Mucosa of descending colon (tissue), 3 donors: ENCODE data around the gene SSTR5. TPM values are rescaled to one million over a fixed set of nuclear protein-coding genes. Genes with fewer than 3 reads are reported as not detected.

Experiments used
- ATAC-seq: fragments of 200-7000 bp; cut with Tn5 transposase; one replicate; pipeline ENCODE4 v1.9.1; 2020; ENCODE audit warnings: mild to moderate bottlenecking, moderate library complexity
- DNase-seq, 3 donors: peaks; one replicate each; pipeline ENCODE4 v3.0.0-alpha.2; 2020
- H3K36me3 ChIP-seq: fragments of 200-600 bp; one replicate; pipeline ENCODE4 v1.8.0; 2021; ENCODE audit warnings: low read depth, mild to moderate bottlenecking
- H3K4me1 ChIP-seq: fragments of 200-600 bp; one replicate; pipeline ENCODE4 v1.8.0; 2021; ENCODE audit warnings: low read depth, mild to moderate bottlenecking
- H3K4me3 ChIP-seq: fragments of 200-600 bp; one replicate; pipeline ENCODE4 v1.8.0; 2021; ENCODE audit warnings: mild to moderate bottlenecking
- H3K9me3 ChIP-seq: fragments of 200-600 bp; one replicate; pipeline ENCODE4 v1.8.0; 2021; ENCODE audit warnings: mild to moderate bottlenecking
- intact Hi-C, 2 donors: fragments of 100-400 bp; cut with DNase I in 1 of 2; cut with micrococcal nuclease in 1 of 2; formaldehyde crosslinking; loops; one replicate each; pipeline versions ENCODE4 v1.11.0 to v1.11.1; 2022; cut with DNase I, micrococcal nuclease
- total RNA-seq, 3 donors: library from RNA; stranded (reverse); fragmentation: NEBNext Ultra II Directional in 2 of 3; extraction: Animal tissue kit (Norgen Biotek cat#: 25700) in 2 of 3; gene quantifications; one replicate each; pipeline versions ENCODE4 v1.2.1 to v1.2.4, GENCODE V29; 2021 to 2023
- TF ChIP-seq, protein P1 (sequence below): fragments of 200-600 bp; IDR thresholded peaks from one replicate; pipeline ENCODE4 v1.8.0; 2022; ENCODE audit warnings: antibody characterized with exemption, mild to moderate bottlenecking
- donor health status: DM: no; HTN: no; CAD: no; lungs with moderate emphysema.
- donor health status: DM: no; HTN: no; CAD: no.
- donor health status: DM: no; HTN: yes; CAD: no.

SSTR5 gene
- total RNA-seq, 3 donors from 2014 or later = not detected

DNA sequence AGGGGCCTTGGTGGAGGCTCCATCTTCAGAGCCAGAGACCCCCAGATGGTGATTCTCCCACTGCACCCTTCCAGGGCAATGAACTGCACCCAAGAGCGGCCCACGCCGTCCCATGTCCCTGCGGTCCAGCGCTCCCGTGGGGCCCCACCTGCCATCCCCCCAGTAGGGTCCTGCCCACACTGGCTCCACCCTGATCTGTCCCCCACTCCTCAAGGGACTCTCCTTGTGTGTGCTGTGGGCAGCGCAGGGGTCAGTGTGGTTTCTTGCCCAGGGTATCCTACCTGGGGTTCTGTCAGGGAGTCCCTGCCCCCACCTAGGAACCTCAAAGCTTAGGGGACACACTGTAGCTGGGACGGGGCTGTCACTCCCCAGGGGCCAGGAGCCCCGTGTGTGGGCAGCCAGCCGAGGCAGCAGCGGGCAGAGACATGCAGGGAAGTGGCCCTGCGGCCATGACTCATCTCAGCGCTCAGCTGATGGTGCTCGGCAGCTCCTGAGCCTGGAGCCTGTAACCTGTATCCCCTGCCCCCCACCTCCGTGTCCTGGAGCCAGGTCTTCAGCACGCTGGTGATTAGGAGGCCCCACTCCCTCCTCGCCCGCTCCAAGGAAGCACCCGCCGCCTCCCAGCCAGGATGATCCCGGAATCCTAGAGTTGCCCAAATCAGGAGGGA lies 35.7 kb upstream of the SSTR5 start:
- ATAC-seq (no peak), DNase-seq (no peak)
- H3K4me3 ChIP-seq = no peak overlapping the region
- no peaks in the 10 kb centered on the region for H3K4me1 ChIP-seq
- no peaks in the 10 kb centered on the region for H3K36me3 ChIP-seq
- H3K9me3 ChIP-seq = no peaks in the 10 kb centered on the region
- TF ChIP-seq, protein P1, sequence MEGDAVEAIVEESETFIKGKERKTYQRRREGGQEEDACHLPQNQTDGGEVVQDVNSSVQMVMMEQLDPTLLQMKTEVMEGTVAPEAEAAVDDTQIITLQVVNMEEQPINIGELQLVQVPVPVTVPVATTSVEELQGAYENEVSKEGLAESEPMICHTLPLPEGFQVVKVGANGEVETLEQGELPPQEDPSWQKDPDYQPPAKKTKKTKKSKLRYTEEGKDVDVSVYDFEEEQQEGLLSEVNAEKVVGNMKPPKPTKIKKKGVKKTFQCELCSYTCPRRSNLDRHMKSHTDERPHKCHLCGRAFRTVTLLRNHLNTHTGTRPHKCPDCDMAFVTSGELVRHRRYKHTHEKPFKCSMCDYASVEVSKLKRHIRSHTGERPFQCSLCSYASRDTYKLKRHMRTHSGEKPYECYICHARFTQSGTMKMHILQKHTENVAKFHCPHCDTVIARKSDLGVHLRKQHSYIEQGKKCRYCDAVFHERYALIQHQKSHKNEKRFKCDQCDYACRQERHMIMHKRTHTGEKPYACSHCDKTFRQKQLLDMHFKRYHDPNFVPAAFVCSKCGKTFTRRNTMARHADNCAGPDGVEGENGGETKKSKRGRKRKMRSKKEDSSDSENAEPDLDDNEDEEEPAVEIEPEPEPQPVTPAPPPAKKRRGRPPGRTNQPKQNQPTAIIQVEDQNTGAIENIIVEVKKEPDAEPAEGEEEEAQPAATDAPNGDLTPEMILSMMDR = no peak
- intact Hi-C loops = no loop called here

- TF ChIP-seq, protein P1 = no peak
- DNase-seq = no peak
- Histone ChIP-seq H3K4me3 (no peak overlapping the region), H3K9me3 (no peaks in the 10 kb centered on the region), H3K4me1 (no peaks in the 10 kb centered on the region), H3K36me3 (no peaks in the 10 kb centered on the region)
- intact Hi-C loops = no loop called here
- ATAC-seq = no peak
Observed at GRCh38 chr16:1037394-1038257, 34.9 kb upstream of the SSTR5 start.

DNA sequence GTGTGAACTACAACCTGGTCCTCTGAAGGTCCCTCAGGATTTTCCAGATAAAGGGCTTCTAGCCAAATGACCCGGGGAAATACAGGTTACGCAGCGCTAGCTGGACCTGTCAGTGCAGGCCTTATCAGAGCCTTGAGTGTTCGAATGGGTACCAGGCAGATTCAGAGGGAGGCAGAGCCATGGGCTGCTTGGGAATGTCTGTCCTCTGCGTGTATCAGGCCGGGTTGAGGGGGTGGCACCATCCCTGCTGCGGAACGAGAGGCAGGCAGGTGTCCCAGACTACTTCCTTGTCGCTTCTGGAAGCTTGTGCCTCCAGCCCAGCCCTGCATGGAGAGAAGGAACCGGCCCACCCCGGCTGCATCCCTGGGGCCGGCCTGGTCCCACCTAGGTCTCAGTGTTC lies 33.6 kb upstream of the SSTR5 start:
- ATAC-seq = no peak
- H3K4me1 ChIP-seq = no peaks in the 10 kb centered on the region
- H3K9me3 ChIP-seq = no peaks in the 10 kb centered on the region
- intact Hi-C loops = no loop called here
- no peaks in the 10 kb centered on the region for H3K36me3 ChIP-seq
- DNase-seq = no peak
- TF ChIP-seq, protein P1 = no peak
- no peak overlapping the region for H3K4me3 ChIP-seq

DNA sequence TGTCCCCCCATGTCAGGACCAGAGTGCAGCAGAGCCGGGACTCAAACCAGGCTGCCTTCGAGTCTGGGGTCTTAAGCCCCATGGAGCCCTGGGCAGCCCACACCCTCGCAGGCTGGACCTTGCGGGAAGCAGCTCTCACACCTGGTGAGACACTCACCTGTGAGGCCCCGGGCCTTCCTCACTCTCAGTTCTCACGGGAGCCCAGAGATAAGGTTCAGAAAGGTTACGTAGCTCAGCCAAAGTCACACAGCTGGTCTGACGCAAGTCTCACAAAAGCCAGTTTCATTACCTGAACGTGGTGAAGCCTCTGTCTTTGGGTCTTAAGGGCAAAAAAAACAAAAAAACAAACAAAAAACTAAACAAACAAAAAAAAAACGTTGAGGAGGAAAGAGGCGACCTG lies 32.8 kb upstream of the SSTR5 start:
- DNase-seq = no peak
- TF ChIP-seq, protein P1 = no peak
- ATAC-seq = no peak
- Histone ChIP-seq H3K4me3 (no peak overlapping the region), H3K9me3 (no peaks in the 10 kb centered on the region), H3K36me3 (no peaks in the 10 kb centered on the region), H3K4me1 (no peaks in the 10 kb centered on the region)
- intact Hi-C loops = no loop called here

- TF ChIP-seq, protein P1 = no peak
- Histone ChIP-seq H3K36me3 (no peaks in the 10 kb centered on the region), H3K4me1 (no peaks in the 10 kb centered on the region), H3K4me3 (no peak overlapping the region), H3K9me3 (no peaks in the 10 kb centered on the region)
- intact Hi-C loops = no loop called here
- DNase-seq = no peak
- no peak for ATAC-seq
Observed at GRCh38 chr16:1040346-1040745, 32.2 kb upstream of the SSTR5 start.
